ENCODE data around the gene FKBP7. TPM values are rescaled to one million over a fixed set of nuclear protein-coding genes. Genes with fewer than 3 reads are reported as not detected.

Gene FKBP7
- total and polyA plus RNA-seq, 2 of the 13 experiments (the other 11 are each of a cell fraction or from before 2014, with no cell fraction given): 12.4 to 14.8 TPM

DNA sequence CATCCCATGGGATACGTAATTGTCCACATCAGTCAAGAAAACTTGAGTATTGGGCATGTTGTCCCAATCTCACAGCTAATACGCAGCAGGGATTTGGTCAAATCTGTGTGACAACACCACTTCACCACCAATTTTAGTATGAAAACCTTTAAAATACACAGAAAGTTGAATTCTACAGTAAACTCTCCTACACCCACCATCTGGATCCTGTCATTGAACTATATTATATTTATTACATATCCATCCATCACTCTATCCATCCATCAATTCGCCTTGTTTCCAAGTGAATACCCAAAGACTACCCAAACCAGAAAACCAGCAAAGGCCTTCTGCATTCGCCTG lies 846 bp upstream of the FKBP7 start (continued):
- TF ChIP-seq, protein P1, sequence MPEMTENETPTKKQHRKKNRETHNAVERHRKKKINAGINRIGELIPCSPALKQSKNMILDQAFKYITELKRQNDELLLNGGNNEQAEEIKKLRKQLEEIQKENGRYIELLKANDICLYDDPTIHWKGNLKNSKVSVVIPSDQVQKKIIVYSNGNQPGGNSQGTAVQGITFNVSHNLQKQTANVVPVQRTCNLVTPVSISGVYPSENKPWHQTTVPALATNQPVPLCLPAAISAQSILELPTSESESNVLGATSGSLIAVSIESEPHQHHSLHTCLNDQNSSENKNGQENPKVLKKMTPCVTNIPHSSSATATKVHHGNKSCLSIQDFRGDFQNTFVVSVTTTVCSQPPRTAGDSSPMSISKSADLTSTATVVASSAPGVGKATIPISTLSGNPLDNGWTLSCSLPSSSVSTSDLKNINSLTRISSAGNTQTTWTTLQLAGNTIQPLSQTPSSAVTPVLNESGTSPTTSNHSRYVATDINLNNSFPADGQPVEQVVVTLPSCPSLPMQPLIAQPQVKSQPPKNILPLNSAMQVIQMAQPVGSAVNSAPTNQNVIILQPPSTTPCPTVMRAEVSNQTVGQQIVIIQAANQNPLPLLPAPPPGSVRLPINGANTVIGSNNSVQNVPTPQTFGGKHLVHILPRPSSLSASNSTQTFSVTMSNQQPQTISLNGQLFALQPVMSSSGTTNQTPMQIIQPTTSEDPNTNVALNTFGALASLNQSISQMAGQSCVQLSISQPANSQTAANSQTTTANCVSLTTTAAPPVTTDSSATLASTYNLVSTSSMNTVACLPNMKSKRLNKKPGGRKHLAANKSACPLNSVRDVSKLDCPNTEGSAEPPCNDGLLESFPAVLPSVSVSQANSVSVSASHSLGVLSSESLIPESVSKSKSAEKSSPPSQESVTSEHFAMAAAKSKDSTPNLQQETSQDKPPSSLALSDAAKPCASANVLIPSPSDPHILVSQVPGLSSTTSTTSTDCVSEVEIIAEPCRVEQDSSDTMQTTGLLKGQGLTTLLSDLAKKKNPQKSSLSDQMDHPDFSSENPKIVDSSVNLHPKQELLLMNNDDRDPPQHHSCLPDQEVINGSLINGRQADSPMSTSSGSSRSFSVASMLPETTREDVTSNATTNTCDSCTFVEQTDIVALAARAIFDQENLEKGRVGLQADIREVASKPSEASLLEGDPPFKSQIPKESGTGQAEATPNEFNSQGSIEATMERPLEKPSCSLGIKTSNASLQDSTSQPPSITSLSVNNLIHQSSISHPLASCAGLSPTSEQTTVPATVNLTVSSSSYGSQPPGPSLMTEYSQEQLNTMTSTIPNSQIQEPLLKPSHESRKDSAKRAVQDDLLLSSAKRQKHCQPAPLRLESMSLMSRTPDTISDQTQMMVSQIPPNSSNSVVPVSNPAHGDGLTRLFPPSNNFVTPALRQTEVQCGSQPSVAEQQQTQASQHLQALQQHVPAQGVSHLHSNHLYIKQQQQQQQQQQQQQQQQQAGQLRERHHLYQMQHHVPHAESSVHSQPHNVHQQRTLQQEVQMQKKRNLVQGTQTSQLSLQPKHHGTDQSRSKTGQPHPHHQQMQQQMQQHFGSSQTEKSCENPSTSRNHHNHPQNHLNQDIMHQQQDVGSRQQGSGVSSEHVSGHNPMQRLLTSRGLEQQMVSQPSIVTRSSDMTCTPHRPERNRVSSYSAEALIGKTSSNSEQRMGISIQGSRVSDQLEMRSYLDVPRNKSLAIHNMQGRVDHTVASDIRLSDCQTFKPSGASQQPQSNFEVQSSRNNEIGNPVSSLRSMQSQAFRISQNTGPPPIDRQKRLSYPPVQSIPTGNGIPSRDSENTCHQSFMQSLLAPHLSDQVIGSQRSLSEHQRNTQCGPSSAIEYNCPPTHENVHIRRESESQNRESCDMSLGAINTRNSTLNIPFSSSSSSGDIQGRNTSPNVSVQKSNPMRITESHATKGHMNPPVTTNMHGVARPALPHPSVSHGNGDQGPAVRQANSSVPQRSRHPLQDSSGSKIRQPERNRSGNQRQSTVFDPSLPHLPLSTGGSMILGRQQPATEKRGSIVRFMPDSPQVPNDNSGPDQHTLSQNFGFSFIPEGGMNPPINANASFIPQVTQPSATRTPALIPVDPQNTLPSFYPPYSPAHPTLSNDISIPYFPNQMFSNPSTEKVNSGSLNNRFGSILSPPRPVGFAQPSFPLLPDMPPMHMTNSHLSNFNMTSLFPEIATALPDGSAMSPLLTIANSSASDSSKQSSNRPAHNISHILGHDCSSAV (CRISPR knock-in tag; IDR thresholded peaks at IDR 0.05; ENCODE audit: borderline replicate concordance): no peak
- TF ChIP-seq KMT2A (CRISPR knock-in tag; IDR thresholded peaks at IDR 0.05) (no peak), GTF3A (CRISPR knock-in tag; conservative IDR thresholded peaks at IDR 0.05) (0 out of 2 replicates have a peak, but pooled peaks have one; percentile 8), RBFOX2 (IDR thresholded peaks at IDR 0.05; ENCODE audit: low read depth, low read length) (no peak), HDAC2 (CRISPR knock-in tag; IDR thresholded peaks at IDR 0.05) (no peak), RELA (CRISPR knock-in tag; IDR thresholded peaks at IDR 0.05) (no peak), DNMT3B (CRISPR knock-in tag; conservative IDR thresholded peaks at IDR 0.05) (0 out of 2 replicates have a peak, but pooled peaks have one; percentile 18), ZNF589 (CRISPR knock-in tag; conservative IDR thresholded peaks at IDR 0.05) (no peak), SMYD3 (CRISPR knock-in tag; IDR thresholded peaks at IDR 0.05) (peak; percentile 35; the same call in 1 of the 2 replicates), ELF3 (CRISPR knock-in tag; IDR thresholded peaks at IDR 0.05) (no peak), ZNF816 (CRISPR knock-in tag; IDR thresholded peaks at IDR 0.05; ENCODE audit: borderline replicate concordance) (no peak), ZNF138 (CRISPR knock-in tag; IDR thresholded peaks at IDR 0.05; ENCODE audit: low read depth) (no peak), ZNF570 (CRISPR knock-in tag; IDR thresholded peaks at IDR 0.05; ENCODE audit: borderline replicate concordance) (no peak)
- TF ChIP-seq, protein P2, sequence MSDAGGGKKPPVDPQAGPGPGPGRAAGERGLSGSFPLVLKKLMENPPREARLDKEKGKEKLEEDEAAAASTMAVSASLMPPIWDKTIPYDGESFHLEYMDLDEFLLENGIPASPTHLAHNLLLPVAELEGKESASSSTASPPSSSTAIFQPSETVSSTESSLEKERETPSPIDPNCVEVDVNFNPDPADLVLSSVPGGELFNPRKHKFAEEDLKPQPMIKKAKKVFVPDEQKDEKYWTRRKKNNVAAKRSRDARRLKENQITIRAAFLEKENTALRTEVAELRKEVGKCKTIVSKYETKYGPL (CRISPR knock-in tag; IDR thresholded peaks at IDR 0.05): no peak
- TF ChIP-seq, protein P3, sequence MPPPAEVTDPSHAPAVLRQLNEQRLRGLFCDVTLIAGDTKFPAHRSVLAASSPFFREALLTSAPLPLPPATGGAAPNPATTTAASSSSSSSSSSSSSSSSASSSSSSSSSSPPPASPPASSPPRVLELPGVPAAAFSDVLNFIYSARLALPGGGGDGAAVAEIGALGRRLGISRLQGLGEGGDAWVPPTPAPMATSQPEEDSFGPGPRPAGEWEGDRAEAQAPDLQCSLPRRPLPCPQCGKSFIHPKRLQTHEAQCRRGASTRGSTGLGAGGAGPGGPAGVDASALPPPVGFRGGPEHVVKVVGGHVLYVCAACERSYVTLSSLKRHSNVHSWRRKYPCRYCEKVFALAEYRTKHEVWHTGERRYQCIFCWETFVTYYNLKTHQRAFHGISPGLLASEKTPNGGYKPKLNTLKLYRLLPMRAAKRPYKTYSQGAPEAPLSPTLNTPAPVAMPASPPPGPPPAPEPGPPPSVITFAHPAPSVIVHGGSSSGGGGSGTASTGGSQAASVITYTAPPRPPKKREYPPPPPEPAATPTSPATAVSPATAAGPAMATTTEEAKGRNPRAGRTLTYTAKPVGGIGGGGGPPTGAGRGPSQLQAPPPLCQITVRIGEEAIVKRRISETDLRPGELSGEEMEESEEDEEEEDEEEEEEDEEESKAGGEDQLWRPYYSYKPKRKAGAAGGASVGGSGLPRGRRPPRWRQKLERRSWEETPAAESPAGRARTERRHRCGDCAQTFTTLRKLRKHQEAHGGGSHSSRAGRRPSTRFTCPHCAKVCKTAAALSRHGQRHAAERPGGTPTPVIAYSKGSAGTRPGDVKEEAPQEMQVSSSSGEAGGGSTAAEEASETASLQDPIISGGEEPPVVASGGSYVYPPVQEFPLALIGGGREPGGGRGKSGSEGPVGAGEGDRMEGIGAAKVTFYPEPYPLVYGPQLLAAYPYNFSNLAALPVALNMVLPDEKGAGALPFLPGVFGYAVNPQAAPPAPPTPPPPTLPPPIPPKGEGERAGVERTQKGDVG (CRISPR knock-in tag; IDR thresholded peaks at IDR 0.05; ENCODE audit: borderline replicate concordance): no peak
- TF ChIP-seq, protein P4, sequence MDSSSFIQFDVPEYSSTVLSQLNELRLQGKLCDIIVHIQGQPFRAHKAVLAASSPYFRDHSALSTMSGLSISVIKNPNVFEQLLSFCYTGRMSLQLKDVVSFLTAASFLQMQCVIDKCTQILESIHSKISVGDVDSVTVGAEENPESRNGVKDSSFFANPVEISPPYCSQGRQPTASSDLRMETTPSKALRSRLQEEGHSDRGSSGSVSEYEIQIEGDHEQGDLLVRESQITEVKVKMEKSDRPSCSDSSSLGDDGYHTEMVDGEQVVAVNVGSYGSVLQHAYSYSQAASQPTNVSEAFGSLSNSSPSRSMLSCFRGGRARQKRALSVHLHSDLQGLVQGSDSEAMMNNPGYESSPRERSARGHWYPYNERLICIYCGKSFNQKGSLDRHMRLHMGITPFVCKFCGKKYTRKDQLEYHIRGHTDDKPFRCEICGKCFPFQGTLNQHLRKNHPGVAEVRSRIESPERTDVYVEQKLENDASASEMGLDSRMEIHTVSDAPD (CRISPR knock-in tag; IDR thresholded peaks at IDR 0.05): 0 out of 2 replicates have a peak, but pooled peaks have one; percentile 34
